Activated T-cell treated with anti-CD3 and anti-CD28 coated beads, Interleukin-2, amount 50 U/mL, for 48 hours (primary cell): ENCODE results near the gene TNS3.
"Not testable (repeated sequence)": the region's sequence is repeated elsewhere in the genome, so short reads cannot be mapped to it uniquely, and the experiment has no call there.

ENCODE experiments used
- DNase-seq, 2 experiments: peaks; one replicate each; pipeline ENCODE4 v3.0.0-alpha.2; 2020

The TNS3 gene

GRCh38 chr7:47581804-47582763 lies at the start of gene TNS3:
Gene TNS3 (minus strand): TSS chr7:47582111. CDS start chr7:47439636, 142,475 bp downstream.
- DNase-seq, result no peak

- no peak for DNase-seq
Measured at GRCh38 chr7:47631711-47632110, 49.8 kb upstream of the TNS3 start.

DNA sequence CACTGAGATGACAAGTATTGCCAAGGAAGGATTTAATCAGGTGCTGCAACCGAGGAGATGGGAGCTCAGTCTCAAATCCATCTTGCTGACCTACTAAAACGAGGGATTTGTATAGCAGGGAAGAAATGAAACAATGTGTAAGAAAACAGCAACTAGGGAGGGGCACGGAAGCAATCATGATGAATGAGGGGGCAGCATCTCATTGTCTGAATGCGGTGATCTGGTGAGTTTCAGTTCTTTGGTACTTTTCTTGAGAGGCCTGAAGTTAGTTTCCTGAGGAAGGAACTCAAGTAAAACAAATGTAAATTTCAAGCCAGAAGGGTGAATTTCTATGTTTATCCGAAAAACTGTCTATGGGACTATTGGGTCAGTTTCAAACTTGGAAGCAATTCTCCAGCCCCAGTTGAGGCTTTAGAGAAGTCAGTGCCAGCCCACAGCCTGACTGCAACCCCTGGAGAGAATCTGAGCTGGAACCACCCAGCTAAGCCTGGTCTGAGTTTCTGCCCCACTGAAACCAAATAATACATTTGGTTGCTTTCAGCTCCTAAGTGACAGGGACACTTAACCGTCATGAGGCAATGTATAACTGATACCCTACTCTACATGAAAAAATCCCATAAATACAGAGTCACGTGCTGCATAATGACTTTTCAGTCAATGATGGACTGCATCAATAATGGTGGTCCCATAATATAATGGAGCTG lies 45.8 kb upstream of the TNS3 start:
- DNase-seq, result no peak

- DNase-seq, result no peak
Measured at GRCh38 chr7:47625861-47626715, 44.2 kb upstream of the TNS3 start.

GRCh38 chr7:47624689-47625088 lies 42.8 kb upstream of the TNS3 start:
- DNase-seq, result no peak

DNA sequence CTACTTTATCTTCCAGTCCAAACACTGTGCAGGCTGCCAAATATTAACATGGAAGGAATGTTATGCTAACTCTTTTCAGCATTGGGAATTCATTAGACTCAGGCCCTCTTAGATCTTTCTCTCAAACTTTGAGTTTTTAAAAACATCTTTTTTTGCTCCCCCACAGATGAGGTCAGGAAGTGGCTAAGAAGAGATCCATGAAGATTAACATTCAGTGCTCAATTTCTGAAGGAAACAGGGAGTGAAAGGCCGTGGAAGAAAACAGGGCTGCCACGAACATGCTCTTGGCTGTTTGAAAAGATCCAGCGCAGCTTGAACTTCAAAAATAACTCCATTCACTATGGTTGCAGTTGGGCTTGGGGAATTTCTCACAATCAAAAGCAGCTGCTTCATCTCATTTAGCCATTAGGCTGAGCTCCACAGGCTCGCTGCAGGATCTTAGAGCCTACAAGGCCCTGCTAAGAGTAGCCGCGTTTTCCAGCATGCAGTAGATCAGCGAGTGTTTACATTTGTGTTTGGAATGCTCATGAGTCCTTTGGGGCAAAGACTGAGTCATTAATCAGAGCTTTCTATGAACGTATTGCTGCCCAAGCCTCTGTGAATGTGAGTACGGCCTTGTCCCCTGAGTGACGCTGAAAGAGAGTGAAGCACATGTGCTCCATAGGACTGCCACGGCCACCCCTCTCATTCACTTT lies 41.2 kb upstream of the TNS3 start:
- DNase-seq, result no peak

DNA sequence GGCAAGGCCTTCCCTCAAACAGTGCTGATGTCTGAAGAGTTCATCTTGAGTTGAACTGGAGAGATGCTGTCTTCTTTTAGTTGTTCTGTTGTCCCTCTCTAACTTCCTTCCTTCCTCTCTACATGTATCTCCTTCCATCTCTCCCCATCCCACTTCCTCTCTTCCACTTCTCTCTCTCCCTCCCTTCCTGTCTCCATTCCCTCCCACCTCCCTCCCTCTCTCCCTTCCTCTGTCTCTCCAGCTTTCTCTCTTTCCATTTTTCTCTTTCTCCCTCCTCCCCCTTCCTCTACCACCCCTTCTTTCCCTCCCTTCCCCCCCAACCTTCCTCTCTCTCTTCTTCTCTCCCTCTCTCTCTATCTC lies 40.7 kb upstream of the TNS3 start:
- DNase-seq, result no peak

DNA sequence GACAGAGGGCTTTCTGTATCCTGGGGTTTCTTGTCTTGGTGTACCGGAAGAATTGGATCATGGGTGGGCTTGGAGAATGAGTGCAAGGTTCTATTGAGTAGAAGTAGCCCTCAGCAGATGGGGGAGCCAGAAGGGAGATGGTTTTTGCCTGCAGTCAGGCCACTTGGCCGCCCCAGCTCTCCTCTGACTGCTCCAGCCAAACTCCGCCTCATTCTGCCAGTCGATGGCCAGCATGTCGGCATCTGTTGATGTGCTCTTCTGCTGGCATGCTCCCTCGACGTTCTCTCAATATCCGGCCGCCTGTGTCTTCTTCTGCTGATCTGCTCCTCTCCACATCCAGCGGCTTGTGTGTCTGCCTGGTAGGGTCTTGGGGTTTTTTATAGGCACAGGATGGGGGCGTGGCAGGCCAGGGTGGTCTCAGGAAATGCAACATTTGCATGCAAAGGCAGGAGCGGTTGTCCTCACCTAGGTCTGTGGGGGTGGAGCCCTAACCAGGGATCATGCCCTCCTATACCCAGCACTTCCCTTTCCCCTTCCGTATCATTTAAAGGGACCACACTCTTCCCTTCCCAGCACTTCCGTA lies 40.2 kb upstream of the TNS3 start:
- no peak for DNase-seq

GRCh38 chr7:47621347-47621746 lies 39.4 kb upstream of the TNS3 start:
- DNase-seq, result no peak

GRCh38 chr7:47619806-47620205 lies 37.9 kb upstream of the TNS3 start:
- DNase-seq, result no peak

GRCh38 chr7:47617131-47617530 lies 35.2 kb upstream of the TNS3 start:
- DNase-seq, result no peak

GRCh38 chr7:47614450-47614849 lies 32.5 kb upstream of the TNS3 start:
- DNase-seq, result no peak

DNA sequence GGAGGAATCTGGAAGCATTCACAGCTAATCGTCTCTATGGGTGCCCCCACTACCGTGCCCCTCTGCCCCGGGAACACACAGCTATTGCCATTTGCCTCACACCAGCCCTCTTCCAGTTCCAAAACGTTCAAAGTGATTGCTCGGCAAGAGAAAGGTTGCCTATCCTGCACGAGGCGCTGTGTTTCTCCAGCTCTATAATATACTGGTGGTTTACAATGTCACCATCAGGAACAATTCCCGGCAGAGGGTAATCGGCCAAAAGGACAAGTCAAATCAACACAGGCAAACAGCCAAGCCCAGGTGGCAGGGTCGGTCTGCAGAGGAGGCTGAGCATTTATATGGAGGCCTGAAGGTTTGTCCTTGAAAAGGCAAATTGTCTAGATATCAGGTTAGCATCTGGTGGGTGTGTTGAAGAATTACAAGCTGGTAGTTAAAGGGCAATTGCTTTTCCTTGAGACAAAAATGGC lies 29.2 kb upstream of the TNS3 start:
- DNase-seq, result no peak

GRCh38 chr7:47610506-47611044 lies 28.7 kb upstream of the TNS3 start:
- no peak for DNase-seq

GRCh38 chr7:47609803-47610452 lies 28.0 kb upstream of the TNS3 start:
- no peak for DNase-seq

GRCh38 chr7:47606593-47607046 lies 24.7 kb upstream of the TNS3 start:
- not testable (repeated sequence) for DNase-seq

DNA sequence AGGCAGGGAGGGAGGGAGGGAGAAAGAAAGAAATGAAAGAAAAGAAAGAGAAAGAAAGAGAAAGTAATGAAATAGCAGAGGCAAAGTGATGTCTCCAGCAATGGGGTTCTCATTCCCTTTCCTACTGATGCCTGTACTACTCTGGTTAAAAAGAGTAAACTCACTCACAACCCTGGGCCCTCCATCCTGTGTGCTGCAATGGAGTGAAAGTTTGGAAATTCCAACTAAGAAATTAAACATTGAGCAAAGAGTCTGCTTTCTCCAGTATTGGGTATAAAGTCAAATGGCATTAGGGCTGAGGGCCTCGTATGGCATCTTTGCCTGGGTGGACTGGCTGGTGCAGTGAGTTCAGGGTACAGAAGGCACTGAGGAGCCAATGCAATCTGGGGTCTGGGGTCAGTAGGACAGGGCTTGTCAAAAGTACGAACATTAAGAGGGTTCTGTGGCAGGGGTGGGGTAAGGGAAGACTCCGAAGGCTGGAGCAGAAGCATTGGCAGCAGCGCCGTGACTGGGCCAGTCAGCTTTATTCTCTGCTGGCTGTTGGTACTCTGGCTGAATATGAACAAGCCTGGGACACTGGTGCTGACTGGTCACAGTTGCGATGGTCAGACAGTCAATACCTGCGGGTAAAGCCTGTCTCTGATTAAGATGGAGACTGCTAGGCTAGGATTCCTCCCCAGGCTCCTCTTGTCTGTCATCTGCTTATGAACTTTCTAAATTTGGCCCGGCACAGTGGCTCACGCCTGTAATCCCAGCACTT lies 24.1 kb upstream of the TNS3 start:
- no peak for DNase-seq

- DNase-seq, result no peak
Measured at GRCh38 chr7:47604496-47604890, 22.6 kb upstream of the TNS3 start.

GRCh38 chr7:47603514-47604255 lies 21.8 kb upstream of the TNS3 start:
- not testable (repeated sequence) for DNase-seq
